Germinal center (tissue), 1 donor: ENCODE data around the gene ZSCAN32.
A peak's percentile ranks its signal among the peaks of the same experiment; 100 is the strongest.

ENCODE experiments used
- DNase-seq: peaks from one replicate; pipeline ENCODE4 v3.0.0; 2012; ENCODE audit warnings: mixed read lengths, low spot score

Gene ZSCAN32

DNA sequence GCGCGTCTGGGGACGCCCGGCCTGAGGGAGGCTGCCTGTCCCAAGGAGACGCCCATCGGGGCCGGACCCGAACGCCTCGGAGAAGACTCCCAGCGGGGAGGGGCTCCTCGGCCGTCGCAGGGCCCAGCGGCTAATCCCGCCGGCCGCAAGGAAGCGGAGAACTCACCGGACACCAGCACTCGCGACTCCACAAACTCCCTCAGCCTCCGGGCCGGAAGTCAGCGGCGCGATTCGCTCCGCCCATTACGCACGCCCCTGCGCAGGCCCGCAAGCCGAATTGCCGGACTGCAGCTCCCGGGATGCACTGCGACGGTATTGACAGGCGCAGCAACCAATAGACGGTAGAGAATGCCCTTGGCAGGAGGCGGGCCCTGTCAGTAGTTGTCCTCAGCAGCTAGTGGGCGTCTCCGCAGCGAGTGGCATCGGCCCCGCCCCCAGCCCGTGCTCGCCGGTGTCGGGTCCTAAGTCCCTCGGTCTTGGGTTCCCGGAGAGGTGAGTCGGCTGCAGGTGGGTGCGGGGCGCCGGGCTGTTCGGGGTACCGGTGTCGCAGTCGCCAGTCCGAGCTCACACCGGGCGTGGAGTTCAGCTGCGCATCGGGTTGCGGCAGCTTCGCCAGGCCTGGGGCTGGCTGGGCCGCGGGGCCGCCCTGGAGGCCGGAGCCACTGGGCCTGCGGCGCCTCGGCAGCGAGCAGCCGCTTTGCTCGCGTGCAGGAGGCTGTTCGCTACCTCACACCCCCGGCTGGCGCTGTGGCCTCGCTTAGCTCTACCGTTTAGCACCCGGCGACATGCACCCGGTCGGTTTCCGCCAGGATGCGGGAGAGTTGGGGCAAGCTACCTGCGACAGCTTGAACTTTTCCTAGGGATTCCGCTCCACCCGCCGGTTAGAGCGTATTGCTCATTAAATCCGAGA lies at the start of gene ZSCAN32, which contains the start of gene ZNF174:
ZSCAN32 (minus strand) TSS at position 226 of the 910 bp plus-strand sequence. CDS start 3,447 bp downstream, outside the sequence.
ZNF174 (plus strand) TSS at position 437 of the 910 bp plus-strand sequence. CDS start 790 bp downstream, outside the sequence.
- DNase-seq, result peak; percentile 100

DNA sequence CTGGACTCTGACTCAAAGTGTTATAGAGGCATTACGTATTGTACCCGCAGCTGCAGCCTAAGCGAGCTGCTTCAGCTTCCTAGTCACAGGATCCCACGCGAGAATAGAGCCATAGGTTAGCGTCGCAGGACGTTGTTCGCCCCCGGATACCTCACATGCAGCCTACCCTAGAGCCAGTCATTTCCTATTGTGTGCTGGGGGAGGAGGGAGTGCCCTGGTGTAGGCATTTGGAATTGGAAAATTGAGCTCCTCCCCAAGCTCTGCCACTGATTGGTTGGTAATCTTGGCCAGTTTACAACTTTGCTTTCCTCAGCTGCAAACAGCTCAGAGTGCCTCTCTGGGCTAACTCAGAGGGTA lies 43.2 kb upstream of the ZSCAN32 start:
- DNase-seq, result no peak

DNA sequence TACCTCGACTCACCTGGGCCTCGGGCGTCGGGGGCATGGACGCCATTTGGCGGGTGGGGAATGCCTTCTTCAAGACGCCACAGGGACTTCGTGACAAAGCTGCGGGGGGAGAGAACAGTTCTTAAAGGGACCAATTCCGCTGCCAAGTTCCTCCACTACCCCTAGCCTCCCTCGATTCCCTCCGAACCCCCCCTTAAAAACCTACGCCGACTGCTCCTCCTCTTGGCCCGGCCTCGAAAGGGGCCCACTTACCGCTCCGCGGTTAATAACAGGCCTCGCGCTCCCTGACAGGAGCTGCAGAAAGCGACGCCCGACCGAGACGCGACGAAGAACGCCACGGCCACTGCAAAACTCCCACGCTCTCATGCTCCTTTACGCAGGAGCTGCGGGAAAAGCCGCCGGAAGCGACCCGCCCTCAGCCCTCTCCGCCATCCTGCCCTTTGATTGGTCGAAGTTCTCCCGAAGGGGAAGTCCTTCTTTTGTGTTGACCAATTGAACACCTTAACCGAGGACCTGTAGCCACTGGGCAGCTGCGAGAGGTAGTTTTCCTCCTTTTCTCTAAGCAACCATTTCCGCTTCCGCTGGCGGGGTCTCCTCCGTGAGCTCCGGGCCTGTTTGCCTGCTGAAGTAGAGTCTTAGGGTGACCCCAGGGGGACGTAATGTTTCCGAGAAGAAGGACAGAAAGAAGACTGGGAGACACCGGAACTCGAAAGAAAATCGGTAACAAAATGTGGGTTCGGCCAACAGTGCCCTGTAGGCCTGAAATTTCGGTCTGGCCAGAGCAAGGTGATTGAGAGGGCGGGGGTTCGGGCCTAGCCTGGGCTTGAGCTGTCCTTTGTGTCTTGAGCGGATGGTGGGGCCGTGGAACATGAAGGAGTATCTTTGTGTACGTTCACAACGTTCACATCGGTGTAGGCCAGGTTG lies 42.6 kb upstream of the ZSCAN32 start, which contains the start of the genes NAA60 and ZNF597:
NAA60 (plus strand) TSS at position 573 of the 924 bp plus-strand sequence. CDS start 32,548 bp downstream, outside the sequence.
ZNF597 (minus strand) TSS at position 397 of the 924 bp plus-strand sequence; CDS start at position 46, 351 bp downstream.
- DNase-seq, result peak; percentile 89

DNA sequence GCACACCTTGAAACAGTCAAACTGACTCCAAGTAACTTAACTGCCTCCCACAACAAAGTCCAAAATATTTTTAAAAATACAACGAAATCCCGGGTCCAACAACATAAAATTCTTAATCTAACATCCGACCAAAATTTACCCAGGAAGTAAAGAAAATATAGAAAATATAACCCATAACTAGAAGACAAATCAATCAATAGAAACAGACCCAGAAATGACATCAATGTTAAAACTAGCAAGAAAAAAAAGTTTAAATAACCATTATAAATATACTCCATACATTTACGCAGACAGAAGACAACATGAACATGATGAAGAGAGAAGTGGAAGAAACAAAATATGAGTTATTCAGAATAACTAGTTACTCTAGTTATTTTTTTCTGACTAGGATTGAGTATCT lies 38.8 kb upstream of the ZSCAN32 start:
- DNase-seq, result no peak

DNA sequence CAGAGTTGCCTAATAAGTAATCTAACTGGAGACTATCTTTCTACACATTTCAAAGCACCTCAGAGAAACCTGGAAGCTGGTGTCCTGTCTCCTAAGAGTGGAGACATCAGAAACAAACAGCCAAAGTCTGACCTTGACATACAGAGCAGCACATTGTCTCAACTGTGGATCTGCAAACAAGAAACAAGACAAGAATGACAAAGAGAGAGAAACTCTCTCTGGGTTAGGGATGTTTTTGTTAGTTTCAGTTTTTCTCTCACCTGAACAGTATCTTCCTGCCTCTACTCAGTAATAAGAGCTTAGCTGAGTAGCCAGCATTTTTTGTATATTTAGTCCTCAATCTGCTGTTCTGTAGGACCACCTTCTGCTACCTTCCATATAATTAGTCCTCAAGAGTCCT lies 33.6 kb upstream of the ZSCAN32 start:
- DNase-seq, result no peak

DNA sequence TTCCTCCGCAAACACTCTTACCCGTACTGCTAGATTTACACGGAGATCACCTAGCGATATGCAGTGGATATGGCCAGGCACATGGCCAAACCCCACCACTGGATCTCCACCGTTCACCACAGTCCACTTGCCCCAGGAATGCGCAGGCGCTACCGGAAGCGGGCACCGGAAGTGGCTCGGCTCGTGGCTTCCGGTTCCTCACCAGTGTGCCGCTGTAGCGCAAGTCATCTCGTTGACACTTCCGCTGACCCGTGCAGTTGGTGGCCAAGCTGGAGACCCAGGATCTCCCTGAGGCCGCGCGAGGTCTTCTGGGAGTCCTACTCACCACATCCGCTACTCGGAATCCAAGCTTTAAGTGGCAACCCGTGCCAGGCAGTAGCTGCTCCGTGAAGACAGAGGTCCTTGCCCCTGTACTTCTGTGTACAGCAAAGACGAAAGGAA lies 31.0 kb upstream of the ZSCAN32 start:
- DNase-seq, result no peak

DNA sequence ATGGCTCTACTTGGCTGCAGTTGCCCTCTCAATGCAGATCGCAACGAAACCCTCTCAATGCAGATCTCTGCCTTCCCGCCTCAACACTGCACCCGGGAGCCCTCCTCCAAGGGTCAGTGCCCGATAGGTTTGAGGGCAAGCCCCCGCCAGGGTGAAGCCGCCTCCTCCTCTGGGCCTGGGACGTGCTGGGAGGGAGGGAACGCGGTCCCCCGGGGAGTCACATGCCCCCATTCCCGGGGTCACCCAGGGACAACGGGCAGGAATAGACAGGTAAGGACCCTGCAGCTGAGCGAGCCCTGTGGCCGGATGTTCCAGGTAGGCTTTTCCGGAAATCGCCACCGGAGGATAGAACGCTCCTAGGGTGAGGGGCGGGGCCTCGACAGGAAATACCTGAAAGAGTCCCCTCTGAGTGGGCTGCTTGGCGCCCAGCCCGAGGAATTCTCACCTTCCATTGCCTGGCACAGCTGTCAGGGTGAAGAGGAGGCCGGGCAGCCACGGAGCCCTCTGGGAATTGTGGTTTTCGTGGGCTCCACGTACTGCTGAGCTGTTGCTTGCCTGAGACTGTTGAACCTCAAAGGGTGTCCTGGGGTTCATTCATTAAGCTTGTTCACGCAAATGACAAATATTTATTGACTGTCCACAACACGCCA lies 13.1 kb upstream of the ZSCAN32 start:
- DNase-seq, result no peak

DNA sequence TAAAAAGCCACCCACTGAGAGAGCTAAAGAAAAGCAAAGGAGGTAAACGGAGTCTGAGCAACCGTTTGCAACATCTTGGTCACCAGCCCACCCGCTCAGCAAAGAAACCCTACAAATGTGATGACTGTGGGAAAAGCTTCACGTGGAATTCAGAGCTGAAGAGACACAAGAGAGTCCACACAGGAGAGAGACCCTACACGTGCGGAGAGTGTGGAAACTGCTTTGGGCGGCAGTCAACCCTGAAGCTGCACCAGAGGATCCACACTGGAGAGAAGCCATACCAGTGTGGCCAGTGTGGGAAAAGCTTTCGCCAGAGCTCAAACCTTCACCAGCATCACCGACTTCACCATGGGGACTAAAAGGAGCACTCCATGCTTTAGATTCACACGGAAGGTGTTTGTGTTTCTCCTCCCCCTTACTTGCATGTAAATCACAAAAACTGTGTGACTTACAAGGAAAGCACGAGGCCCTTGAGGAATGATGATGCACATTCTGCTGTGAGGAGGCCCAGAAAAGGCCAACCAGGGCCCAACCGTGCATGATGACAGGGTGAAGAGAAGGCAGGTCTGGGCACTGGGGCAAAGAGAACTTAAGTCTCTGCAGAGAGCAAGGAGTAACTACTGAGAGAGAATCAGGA lies 7.9 kb upstream of the ZSCAN32 start:
- DNase-seq, result no peak

DNA sequence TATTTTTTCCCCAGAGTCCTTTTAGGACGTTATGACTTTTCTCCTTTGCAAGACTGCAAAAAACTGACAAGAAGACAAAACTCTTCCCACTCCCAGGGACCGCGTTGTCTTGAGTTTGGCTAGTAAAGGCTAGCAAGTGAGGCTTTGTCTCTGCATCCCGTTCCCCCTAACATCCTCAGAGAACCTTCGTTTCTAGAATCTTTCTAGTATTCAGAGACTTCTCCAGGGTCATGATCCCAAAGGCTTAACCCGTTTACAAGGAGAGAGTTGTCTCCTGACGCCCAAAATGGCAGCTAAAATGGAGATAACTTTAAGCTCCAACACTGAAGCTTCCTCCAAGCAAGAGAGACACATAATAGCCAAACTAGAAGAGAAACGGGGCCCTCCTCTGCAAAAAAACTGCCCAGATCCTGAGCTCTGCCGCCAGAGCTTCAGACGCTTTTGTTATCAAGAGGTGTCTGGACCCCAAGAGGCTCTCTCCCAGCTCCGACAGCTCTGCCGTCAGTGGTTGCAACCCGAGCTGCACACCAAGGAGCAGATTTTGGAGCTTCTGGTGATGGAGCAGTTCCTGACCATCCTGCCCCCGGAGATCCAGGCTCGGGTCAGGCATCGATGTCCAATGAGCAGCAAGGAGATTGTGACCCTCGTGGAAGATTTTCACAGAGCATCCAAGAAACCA lies 1.1 kb upstream of the ZSCAN32 start:
- no peak for DNase-seq

DNA sequence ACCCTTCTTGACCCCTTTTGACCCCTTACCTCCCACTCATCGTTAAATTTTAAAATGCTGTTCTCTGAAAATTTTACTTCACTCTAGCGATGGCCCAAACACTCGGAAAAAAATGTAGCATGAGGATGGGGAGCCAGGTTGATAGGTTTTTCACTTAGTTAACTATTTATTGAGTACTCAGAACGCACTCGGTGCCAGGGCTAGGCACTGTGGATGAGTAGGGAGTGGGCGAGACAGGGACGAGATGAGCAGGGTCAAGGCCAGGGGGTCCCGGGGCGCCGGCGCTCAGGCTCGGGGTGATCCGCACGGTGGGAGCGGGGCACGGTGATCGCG lies 392 bp downstream of the ZSCAN32 start:
- DNase-seq, result no peak

DNA sequence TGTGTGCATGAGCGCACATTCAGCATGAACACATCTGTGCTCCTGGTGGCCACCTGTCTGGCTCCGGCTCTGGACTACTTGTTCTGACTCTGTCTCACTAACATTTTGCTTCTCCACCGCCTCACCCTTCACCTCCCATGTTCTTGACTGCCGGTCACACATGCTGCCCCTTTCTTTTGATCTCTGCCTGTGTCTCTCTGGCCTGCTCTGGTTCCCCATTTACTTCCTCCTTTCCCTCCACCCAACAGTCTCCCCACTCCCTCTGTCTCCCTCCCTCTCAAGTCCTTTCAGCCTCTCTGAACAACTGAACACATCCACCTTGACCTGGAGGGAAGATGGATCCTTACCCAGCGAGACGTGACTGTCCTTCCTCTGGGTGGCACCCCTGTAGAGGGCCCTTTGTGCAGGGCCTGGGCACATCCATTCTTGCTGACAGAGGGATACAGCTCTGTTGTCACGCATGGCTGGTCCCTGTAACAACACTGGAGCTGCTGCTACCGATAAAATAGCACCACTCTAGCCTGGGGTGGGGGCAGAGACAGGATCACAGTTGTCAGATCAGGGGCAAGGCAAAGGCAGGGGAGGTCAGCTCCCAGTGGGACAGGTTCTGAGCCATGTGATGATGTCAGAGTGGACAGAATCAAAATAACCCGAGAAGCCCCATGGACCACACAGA lies 11.0 kb downstream of the ZSCAN32 start:
- DNase-seq, result no peak

DNA sequence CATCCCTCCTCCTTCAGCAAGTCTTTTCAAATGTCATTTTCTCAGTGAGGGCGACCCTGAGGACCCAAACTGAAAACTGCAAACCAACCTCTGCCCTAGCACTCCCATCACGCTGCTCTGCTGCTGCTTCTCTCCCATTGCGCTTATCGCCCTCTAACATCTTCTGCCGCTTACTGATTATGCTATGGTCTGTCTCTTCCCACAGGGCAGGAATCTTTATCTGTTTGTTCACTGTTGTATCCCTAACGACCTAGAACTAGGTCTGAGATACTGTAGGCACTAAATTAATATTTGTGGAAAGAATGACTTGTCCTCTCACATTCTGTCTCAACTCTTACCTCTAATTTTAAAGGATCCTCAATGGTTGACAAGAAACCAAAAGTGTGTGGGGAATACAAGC lies 12.5 kb downstream of the ZSCAN32 start:
- DNase-seq, result no peak

DNA sequence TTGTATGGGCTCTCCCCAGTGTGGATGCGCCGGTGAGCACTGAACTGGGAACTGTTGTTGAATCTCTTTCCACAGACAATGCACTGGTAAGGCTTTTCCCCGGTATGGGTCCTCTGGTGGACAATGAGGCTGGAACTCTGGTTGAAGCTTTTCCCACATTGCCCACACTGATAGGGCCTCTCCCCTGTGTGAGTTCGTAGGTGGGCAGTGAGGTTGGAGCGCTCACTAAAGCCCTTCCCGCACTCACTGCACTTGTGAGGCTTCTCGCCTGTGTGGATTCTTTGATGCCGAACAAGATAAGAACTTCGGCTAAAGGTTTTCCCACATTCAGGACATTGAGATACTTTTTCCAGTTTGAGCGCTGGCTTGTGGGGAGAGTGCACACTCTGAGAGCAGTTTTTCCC lies 17.8 kb downstream of the ZSCAN32 start:
- DNase-seq, result no peak

DNA sequence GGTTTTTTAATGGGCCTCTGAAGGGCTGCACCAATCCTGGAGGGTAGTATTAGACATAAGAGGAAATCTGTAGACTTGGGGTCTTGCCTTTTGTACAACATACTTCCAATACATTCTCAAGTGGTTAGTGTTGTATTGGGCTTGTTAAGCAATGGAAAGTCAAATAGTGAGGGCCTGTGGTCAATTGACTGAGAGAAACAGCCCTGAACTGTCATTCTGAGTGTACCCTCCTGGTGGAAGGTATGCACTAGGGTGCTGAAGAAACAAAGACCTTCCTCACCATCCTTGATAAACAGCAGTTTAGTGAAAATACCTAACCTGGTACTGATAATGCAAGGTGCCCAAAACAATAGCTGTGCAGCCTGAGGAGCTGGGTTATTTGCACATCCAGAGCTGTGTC lies 22.9 kb downstream of the ZSCAN32 start:
- no peak for DNase-seq

DNA sequence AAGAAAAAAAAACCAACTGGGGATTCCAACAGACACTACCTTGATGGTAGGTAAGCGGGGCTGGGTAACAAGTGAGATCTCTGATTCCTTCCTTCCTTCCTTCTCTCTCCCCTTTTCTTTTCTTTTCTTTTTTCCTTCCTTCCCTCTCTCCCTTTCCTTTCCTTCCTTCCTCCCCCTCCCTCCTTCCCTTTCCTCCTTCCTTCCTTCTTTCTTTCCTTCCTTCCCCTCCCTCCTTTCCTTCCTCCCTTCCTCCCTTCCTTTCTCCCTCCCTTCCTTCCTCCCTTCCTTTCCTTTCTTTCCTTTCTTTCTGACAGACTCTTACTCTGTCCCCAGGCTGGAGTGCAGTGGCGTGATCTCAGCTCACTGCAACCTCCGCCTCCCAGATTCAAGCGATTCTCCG lies 25.1 kb downstream of the ZSCAN32 start:
- DNase-seq, result no peak

DNA sequence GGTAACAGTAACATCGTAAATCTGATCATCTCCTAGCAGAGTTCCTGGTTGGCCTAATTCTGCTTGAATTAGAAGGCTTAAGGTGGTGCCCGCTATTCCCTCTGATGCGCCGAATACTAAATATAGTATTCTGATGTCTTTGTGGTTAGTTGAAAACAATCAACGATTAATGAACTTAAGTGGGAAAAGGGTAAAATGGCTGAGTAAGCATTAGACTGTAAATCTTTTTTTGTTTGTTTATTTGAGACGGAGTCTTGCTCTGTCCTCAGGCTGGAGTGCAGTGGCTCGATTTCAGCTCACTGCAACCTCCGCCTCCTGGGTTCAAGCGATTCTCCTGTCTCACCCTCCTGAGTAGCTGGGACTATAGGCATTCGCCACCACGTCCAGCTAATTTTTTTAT lies 31.7 kb downstream of the ZSCAN32 start:
- no peak for DNase-seq

DNA sequence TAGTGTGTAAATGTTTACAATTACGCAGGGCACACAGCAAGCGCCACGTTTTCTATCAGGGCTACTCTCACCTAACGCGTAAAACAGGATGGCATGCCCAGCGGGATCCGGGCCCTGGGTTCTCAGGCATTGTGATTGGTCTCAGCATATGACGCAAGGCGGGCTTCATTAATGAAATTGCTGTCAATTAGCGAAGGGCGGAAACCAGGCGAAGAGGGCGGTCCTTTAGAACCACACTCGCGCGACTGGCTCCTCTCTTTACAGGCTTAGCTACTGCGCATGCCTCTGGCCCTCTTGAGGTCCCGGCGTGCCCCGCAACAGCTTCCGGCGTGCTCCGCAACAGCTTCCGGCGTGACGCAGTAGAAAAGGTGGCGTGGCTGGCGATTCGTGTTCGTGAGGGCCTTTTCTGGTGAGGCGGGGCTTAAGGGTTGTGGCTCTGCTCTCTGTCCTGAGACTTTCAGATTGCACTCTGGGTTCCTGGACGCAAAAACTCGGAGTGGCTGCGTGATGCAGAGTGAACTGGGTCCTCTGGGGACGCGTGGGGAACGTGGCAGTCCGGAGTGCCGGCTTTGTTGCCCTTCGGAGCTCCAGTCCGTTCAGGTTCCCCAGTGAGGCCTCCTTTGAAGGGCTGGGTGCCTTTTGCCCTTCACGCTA lies 35.9 kb downstream of the ZSCAN32 start:
- DNase-seq, result peak; percentile 78

DNA sequence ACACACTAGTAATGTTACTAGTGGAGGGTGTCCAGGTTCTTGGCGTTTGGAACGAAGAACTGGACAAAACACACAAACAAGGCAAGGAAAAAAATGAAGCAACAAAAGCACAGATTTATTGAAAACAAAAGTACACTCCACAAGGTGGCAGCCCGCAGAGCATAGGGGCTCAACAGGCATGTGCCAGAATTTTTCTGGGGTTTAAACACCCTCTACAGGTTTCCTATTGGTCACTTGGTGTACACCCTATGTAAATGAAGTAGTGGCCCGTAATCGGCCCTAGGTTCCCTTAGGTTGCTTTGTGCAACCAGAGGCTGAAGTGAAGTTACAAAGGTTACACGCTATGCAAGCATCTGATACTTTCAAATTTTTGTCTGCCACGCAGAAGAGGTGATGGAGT lies 37.0 kb downstream of the ZSCAN32 start:
- DNase-seq, result no peak

DNA sequence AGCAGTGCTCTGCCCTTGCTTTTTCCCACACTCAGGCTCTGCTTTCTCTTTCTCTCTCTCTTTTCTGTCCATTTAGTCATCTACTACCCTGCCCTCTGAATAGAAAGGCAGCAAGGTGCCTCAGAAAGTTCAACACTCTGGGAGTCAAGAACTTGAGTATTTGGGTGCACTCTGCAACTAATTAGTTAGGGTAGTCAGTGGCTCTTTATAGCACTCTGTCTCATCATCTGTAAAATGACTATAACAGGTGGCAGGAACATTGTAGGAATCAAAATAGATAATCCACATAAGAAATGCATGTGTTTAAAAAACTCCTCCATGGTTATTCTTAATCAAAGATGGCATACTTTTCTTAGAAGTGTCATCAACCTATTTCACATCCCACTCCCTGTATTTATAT lies 37.9 kb downstream of the ZSCAN32 start:
- no peak for DNase-seq

DNA sequence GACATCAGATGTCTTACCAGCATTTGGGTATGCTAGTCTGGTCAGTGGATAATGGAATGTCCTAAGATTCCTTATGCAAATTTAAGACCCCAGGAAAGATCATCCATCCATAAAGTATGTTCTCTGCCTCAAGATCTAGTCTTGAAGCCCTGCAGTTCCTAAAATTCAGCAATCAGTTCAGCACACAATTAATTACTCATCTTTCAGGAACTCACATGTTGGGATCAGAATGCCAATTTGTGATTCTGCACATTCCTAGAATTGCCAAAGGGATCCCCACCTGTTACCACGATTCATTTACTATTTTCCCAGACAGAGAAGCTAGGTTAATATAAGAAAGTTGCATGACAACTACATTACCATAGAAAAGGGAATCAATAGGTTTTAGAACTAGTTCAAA lies 41.9 kb downstream of the ZSCAN32 start:
- DNase-seq, result no peak
